GM18858 (cell line): ENCODE measurements around the gene ASB3.
"Not testable (repeated sequence)": the region's sequence is repeated elsewhere in the genome, so short reads cannot be mapped to it uniquely, and the experiment has no call there.

Source experiments
- ATAC-seq: cut with Tn5 transposase; IDR thresholded peaks from one replicate; pipeline ENCODE4 v1.9.1; 2021; ENCODE audit not compliant: unreplicated experiment

Gene ASB3

GRCh38 chr2:53739032-53739431 lies 47.7 kb downstream of the ASB3 start:
- ATAC-seq, result no peak

GRCh38 chr2:53737091-53737490 lies 49.7 kb downstream of the ASB3 start:
- no peak for ATAC-seq

- ATAC-seq, result no peak
Measured at GRCh38 chr2:53729143-53729762, 57.5 kb downstream of the ASB3 start.

- ATAC-seq, result no peak
Measured at GRCh38 chr2:53727921-53728320, 58.8 kb downstream of the ASB3 start.

GRCh38 chr2:53725662-53726061 lies 61.1 kb downstream of the ASB3 start:
- ATAC-seq, result no peak

GRCh38 chr2:53724536-53724935 lies 62.2 kb downstream of the ASB3 start:
- ATAC-seq, result no peak

- not testable (repeated sequence) for ATAC-seq
Measured at GRCh38 chr2:53720944-53721343, 65.8 kb downstream of the ASB3 start.

- ATAC-seq, result peak; percentile 67
Measured at GRCh38 chr2:53715568-53715967, 71.2 kb downstream of the ASB3 start.

- ATAC-seq, result no peak
Measured at GRCh38 chr2:53711271-53711780, 75.4 kb downstream of the ASB3 start.

GRCh38 chr2:53708988-53709387 lies 77.8 kb downstream of the ASB3 start:
- ATAC-seq, result no peak

- ATAC-seq, result no peak
Measured at GRCh38 chr2:53701221-53701620, 85.5 kb downstream of the ASB3 start.

GRCh38 chr2:53697686-53698085 lies 89.1 kb downstream of the ASB3 start:
- ATAC-seq, result no peak

- ATAC-seq, result no peak
Measured at GRCh38 chr2:53697092-53697491, 89.7 kb downstream of the ASB3 start.

- no peak for ATAC-seq
Measured at GRCh38 chr2:53695575-53695974, 91.2 kb downstream of the ASB3 start.

- ATAC-seq, result no peak
Measured at GRCh38 chr2:53694096-53694771, 92.5 kb downstream of the ASB3 start.

GRCh38 chr2:53690876-53691275 lies 95.9 kb downstream of the ASB3 start:
- no peak for ATAC-seq

GRCh38 chr2:53672881-53673522 lies 113.8 kb downstream of the ASB3 start:
- ATAC-seq, result no peak

- ATAC-seq, result no peak
Measured at GRCh38 chr2:53670331-53670730, 116.4 kb downstream of the ASB3 start.

- ATAC-seq, result no peak
Measured at GRCh38 chr2:53668624-53669026, 118.1 kb downstream of the ASB3 start.

GRCh38 chr2:53667130-53667529 lies 119.6 kb downstream of the ASB3 start:
- not testable (repeated sequence) for ATAC-seq

GRCh38 chr2:53660886-53661285 lies 125.9 kb downstream of the ASB3 start:
- no peak for ATAC-seq

GRCh38 chr2:53658474-53658873 lies 128.3 kb downstream of the ASB3 start:
- ATAC-seq, result not testable (repeated sequence)
